BE2C (cell line): ENCODE measurements around the gene NECAB2.

ENCODE experiments used
- DNase-seq: peaks from one replicate; pipeline ENCODE4 v3.0.0-alpha.2; 2020
- H3K27me3 ChIP-seq: fragments of 250-450 bp; sonication (Bioruptor Pico); 2 replicates; pipeline ENCODE4 v1.5.1; 2020; ENCODE audit warnings: mild to moderate bottlenecking
- H3K36me3 ChIP-seq: fragments of 250-450 bp; sonication (Bioruptor Pico); 2 replicates; pipeline ENCODE4 v1.5.1; 2020; ENCODE audit warnings: mild to moderate bottlenecking
- H3K4me1 ChIP-seq: fragments of 250-450 bp; sonication (Bioruptor Pico); 2 replicates; pipeline ENCODE4 v1.5.1; 2020
- H3K4me3 ChIP-seq: 2 replicates; pipeline ENCODE4 v1.5.1; 2011; ENCODE audit warnings: low read depth, low read length
- H3K9me3 ChIP-seq: fragments of 250-450 bp; sonication (Bioruptor Pico); 2 replicates; pipeline ENCODE4 v1.5.1; 2020
- TF ChIP-seq, protein P1 (sequence below): IDR thresholded peaks from 2 replicates; pipeline ENCODE4 v1.5.1; 2012; ENCODE audit warnings: mild to moderate bottlenecking, low read depth, low read length

The NECAB2 gene

DNA sequence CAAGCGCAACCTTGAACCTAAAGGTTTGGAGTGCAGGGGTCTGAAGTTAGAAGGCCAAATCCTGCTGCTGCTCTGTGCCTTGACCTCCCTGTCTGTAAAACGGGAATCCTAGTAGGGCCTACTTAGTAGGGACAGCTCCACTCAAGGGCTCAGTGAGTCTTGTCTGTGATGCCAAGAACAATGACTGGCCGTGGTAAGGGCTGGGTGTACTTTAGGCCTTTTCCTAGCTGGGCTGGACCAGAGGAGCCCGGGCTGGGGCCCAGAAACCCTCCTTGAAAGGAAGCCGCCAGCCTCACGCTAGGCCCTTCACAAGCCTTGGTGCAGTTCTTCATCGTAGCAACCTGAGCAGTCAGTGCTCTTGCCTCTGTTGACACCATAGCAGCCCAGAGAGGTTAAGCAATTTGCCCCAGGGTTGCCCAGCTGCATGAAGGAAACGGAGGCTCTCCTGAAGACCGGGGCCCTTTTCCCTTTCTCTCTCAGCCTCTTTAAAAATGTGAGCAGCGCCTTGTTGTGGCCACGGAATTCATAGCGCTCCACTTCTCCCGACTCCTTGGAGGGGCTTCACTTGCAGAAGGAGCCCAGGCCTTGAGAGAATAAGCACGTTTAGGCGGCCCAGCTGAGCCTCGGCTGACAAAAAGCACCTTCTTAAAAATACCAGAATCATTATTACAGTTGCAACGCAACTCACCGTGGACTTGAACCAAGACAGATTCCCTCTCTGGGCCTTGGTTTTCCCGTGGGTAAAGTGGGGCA, 4.4 kb downstream of the NECAB2 start:
- DNase-seq: no peak
- Histone ChIP-seq H3K4me3 (no peak overlapping the region), H3K36me3 (no peaks in the 10 kb centered on the region), H3K9me3 (no peaks in the 10 kb centered on the region), H3K4me1 (no peaks in the 10 kb centered on the region), H3K27me3 (peaks cover 13% of the 10 kb centered on the region)
- TF ChIP-seq, protein P1, sequence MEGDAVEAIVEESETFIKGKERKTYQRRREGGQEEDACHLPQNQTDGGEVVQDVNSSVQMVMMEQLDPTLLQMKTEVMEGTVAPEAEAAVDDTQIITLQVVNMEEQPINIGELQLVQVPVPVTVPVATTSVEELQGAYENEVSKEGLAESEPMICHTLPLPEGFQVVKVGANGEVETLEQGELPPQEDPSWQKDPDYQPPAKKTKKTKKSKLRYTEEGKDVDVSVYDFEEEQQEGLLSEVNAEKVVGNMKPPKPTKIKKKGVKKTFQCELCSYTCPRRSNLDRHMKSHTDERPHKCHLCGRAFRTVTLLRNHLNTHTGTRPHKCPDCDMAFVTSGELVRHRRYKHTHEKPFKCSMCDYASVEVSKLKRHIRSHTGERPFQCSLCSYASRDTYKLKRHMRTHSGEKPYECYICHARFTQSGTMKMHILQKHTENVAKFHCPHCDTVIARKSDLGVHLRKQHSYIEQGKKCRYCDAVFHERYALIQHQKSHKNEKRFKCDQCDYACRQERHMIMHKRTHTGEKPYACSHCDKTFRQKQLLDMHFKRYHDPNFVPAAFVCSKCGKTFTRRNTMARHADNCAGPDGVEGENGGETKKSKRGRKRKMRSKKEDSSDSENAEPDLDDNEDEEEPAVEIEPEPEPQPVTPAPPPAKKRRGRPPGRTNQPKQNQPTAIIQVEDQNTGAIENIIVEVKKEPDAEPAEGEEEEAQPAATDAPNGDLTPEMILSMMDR: no peak

DNA sequence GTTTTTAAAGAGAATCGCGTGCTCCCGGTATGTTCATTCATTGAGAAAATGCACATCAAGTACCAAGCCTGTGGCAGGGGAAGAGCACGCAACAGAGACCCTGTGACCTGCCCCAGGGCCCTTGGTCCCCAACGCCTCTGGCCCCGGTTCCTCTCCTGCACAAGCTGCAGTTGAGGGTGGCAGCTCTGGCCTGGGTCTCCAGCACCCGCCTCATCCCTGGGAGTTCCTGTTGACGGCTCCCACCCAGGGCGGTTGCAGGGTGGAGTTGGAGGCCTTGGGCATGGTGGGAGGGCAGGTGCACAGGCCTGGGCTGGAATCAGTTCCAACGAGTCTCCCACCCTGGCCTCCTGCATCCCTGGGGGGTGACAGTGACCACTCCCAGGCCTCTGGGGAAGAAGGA, 5.0 kb downstream of the NECAB2 start:
- H3K36me3 ChIP-seq: no peaks in the 10 kb centered on the region
- TF ChIP-seq, protein P1: no peak
- no peak overlapping the region for H3K4me3 ChIP-seq
- no peaks in the 10 kb centered on the region for H3K4me1 ChIP-seq
- DNase-seq: no peak
- H3K9me3 ChIP-seq: no peaks in the 10 kb centered on the region
- H3K27me3 ChIP-seq: peaks cover 13% of the 10 kb centered on the region

DNA sequence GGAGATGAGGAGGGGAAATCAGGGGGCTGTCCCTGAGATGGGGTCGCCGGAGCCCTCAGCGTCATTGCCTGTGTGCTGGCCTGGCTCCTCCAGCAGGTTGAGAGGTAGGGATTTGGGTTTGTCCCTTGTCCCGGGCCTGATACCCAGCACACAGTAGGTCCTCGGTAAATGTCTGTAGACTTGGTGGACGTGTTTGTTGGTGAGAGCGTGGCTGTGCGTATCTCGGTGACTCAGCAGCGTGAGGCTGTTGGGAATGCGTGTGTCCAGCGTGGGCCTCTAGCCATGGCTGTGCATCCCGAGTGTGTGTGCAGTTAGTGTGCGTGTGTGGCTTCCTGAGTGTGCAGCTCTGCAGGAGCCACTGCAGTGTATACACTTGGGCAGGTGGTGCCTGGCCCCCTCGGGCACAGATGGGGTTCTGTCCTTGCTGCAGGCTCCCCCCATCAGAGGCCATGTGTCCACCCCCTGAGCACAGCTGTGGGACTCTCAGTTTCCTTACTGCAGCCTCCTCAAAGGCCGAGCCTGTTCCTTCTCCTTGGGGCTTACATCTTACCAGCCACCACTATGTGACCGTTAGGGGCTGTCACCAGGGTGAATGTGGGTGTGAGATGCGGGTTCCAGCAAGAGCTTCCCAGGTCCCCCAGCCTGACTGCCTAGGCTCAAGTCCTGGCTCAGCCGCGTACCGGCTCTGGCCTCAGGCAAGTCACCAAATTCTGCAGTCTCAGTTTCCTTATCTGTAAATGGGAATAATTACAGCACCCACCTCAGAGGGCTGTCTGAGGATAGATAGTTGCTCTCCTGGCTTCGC, 5.7 kb downstream of the NECAB2 start:
- Histone ChIP-seq H3K36me3 (no peaks in the 10 kb centered on the region), H3K4me3 (no peak overlapping the region), H3K27me3 (peaks cover 11% of the 10 kb centered on the region), H3K9me3 (no peaks in the 10 kb centered on the region; the same call in 1 of the 2 replicates), H3K4me1 (no peaks in the 10 kb centered on the region)
- TF ChIP-seq, protein P1: no peak
- no peak for DNase-seq

DNA sequence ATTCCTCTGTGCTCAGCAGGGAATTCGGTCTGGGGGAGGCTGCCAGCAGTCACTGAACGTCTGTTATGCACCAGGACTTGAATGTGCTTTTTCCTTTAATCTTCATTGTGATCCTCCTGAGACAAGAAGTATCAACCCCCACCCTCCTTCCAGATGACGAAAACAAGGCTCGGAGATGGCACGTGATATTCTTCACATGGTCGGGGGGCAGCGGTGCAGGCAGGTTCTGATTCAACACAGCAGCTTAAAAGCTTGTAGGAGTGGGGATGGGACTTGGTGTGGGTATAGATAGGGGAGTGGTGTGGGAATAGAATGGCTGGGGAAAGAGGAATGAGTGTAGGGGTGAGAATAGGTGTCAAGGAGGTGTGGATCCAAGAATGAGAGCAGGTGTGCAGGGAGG, 6.4 kb downstream of the NECAB2 start:
- no peak for DNase-seq
- TF ChIP-seq, protein P1: no peak
- Histone ChIP-seq H3K36me3 (no peaks in the 10 kb centered on the region), H3K4me3 (no peak overlapping the region), H3K9me3 (no peaks in the 10 kb centered on the region; the same call in 1 of the 2 replicates), H3K27me3 (peaks cover 6% of the 10 kb centered on the region), H3K4me1 (no peaks in the 10 kb centered on the region)

DNA sequence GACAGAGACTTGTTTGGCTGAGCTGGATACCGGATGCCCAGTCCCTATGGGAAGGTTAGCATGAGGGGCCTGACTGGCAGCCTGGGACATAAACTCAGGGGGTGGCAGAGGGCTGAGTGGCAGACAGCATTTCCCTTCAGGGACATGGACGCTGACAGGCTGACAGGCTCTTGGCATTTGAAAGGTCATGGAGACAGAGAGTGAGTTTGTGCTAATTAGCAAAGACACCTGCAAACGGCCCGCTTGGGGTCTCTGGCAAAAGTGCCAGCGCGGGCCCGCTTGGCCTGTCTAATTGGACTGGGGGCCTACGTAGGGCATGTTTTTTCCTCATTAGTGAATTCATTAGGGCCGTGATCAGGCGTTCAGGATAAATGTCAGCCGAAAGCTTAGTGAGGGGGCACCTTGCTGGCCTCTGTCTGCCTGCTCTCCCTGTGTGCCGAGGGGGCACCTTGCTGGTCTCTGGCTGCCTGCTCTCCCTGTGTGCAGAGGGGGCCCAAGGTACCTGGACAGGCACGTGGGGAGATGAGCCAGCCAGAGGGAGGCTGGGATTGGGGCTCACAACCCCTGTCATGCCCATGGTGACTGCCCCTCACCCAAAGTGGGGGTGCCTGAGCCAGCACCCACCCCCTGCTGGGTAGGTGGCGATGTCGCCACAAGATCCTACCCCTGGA, 7.7 kb downstream of the NECAB2 start:
- Histone ChIP-seq H3K27me3 (no peaks in the 10 kb centered on the region), H3K4me3 (no peak overlapping the region), H3K4me1 (no peaks in the 10 kb centered on the region), H3K36me3 (no peaks in the 10 kb centered on the region), H3K9me3 (no peaks in the 10 kb centered on the region; the same call in 1 of the 2 replicates)
- no peak for DNase-seq
- TF ChIP-seq, protein P1: no peak
